ENCODE measurements around the gene OS9.
A peak's percentile ranks its signal among the peaks of the same experiment; 100 is the strongest.

The OS9 gene

DNA sequence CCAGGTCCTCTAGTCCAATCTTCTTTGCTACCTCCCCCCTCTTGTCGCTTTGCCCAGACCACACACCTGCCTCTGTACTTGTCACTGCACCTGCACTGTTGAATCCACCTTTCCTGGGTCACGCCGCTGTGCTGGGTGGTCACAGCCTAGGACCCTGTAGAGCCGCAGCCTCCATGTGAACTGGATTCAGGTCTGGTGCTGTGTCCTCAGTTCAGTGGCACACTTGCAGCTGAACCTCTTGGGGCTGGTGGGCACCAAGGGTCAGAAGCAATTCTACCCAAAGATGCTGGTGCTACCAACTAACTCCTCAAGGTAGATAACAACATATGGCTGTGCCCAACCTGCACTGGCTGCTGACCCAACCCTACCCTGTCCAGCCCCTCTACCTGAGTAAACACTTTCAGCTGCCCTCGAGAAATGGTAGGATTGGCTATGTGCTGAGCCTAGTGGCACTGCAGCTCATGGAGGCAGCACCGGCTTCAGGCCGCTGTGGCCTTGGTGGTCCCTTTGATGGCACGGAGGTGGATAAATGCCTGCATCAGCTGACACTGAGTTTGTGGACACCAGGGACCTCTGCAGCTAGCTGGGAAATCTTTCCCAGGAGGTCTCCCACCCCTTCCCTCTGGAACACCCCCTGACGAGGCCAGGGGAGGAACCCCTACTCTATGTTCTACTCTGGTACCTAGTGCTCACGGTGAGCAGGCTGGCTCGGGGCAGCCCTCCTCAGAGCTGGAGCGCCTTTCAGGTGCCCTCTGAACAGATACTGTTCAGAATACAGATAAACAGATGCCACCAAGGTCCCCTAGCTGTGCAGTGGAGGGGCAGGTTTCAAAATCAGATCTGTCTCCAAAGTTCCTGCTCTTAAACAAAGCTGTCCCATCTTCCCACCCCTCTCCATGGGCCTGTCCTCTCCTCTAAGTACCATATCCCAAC lies 30.3 kb downstream of the OS9 start:
- no peak for DNase-seq

DNA sequence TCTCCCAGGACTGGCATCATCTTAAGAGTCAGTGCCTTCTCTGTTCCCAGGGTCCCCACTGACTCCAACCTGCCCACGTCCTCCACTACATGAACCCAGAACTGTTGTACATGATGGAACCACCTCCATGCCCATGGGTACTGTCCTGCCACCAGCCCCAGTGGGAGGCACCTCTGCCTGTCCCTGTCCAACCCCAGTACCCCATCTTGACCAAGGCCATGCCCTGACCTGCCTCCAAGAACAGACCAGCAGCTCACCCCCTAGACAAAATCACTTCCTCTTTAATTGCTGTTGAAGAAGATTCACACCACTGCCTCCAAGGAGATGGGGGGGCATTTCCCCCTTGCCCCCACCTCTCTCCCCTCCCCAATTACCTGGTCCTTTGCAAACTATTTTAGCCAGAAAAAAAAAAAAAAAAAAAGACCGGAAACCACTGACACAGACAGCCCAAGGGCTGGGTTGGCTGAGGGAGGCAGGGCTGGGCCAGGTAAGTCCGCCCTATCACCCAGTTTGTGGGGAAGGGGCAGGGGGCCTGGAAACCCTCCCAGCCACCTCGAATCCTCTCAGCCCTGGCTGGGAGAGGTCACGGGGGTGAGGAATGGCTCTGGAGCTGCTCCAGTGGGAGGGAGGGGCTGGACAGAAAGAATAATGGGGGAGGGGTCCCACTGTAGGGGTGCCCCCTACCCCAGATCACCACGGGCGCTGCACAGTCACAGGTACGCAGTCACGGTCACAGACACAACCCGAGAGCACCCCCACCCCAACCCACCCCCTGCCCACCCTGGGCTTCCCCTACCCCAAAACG lies 31.2 kb downstream of the OS9 start:
- no peak for DNase-seq

DNA sequence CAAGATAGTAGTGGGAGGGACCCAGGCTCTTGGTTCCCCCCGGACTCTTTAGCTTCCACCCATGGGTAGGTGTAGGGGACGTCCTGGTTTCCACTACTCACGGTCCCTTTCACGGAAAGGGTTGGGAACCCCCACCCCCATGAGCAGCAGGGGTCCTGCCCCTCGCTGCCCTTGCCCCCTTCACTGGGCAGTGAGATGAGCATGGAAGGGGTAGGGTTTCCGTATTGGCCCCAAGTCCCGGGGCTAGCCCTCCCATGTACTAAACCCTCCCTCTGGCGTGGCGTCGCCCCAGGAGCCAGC lies 31.9 kb downstream of the OS9 start:
- DNase-seq, result no peak

DNA sequence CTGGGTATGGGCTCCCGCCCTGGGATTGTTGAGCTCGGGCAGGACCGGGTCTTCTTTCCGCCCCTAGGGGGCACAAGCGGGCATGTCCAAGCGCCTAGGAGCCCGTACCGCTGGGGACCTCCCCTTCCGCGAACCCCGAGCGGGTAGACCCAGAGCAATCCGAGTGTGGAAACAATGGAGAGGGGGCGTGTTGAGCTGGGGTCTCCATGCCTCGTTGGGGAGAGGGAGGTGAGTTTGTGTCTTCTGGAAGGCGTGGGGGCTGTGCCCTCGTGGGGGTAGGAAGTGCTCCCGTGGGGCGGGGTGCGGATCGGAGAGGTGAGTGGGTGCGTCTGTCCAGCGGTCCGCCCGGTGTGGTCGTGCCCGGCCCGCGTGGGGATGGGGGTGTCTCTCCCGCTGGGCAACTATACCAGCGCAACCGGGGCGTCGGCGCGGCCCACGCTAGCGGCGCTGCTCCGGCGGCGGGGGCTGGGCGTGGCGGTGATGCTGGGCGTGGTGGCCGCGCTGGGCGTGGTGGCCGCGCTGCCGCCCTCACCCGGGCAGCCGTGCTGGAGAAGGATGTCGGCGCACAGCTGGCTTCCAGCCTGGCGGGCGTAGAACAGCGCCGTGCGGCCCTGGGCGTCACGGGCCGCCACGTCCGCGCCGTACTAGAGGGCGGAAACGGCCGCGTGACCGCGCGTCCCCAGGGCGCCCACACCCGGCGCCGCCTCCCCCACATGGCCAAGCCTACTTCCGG lies 32.4 kb downstream of the OS9 start:
- DNase-seq, result peak; percentile 99

DNA sequence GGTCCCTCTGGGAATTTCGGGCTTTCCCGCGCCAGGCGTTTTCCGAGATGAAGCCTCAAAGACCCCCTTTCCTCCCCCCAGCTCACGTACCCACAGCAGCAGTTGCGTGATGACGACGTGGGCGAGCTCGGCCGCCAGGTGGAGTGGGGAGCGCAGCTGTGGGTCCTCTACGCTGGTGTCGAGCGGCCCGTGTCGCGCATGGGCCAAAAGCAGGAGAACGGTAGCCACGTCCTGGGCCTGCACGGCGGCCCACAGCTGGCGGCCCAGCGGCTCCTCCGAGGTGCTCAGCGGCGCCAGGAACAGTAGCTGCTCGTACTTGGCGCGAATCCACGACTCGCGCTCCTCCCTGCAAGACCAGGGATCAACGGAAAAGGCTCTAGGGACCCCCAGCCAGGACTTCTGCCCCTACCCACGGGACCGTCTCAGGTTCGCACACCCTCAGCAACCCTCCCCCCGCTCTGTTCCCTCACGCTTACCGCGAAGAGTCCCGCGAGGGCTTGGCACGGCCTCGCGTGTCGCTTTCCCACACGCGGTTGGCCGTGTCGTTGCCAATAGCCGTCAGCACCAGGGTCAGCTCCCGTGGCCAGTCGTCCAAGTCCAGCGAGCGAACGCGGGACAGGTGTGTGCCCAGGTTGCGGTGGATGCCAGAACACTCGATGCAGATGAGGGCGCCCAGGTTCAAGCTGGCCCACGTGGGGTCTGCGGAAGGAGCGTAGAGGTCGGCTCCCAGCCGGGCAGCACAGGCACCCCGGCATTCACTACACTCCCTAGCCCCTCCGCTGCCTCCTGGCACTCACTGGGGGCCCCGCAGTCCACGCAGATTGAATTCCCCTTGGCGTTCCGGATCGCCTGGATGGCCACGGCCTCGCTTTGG lies 33.2 kb downstream of the OS9 start:
- DNase-seq, result no peak

DNA sequence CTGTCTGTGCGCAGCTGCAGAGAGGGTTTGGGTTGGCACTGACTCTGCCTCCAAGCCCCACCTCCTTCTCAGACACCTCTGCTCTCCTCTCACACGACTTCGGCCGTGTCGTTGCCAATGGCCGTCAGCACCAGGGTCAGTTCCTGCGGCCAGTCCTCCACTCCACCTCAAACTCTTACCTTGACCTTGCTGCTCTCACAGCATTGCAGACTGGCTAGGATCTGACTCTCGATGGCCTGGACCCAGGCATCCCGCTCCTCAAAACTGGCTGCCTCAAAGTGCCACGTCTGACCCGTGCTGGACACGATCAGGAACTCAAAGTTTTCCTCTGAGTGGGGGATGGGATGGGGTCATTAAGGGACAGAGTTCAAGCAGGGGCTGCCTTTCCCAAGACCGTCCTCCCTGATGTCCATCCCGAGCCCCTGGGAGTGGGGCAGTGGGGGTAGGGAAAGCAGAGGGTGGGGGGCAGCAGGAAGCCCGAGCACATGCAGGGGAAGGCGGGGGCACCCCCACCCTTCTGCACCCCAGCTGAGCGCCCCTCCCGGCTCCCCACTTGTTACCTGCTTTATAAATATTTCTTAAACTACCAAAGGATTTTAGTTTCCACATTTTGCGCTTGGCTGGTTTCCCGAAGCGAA lies 33.9 kb downstream of the OS9 start:
- no peak for DNase-seq

DNA sequence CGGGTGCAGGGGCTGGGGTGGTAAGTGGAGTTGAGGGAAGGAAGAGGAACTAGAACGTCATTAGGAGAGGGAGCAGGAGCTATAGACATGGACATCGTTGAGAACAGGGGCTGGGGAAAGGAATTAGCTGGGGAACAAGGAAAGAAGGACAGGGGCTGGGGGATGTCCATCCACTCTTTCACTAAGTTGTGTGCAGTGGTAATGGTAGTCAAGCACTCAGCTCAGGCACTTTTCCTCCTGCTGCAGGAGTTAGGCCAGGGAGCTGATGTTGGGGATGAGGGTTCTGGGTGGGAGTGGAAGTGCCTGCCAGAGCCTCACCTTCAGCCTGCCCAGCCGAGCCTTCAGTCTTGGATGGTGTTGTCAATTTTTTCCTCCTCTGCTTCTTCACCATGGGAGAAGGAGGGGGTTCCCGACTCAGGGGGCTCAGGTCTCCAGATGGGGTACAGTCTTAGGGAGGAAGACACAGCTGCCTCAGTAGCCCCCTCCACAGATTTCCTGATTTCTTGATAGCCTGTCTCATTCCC lies 35.5 kb downstream of the OS9 start:
- DNase-seq, result no peak

DNA sequence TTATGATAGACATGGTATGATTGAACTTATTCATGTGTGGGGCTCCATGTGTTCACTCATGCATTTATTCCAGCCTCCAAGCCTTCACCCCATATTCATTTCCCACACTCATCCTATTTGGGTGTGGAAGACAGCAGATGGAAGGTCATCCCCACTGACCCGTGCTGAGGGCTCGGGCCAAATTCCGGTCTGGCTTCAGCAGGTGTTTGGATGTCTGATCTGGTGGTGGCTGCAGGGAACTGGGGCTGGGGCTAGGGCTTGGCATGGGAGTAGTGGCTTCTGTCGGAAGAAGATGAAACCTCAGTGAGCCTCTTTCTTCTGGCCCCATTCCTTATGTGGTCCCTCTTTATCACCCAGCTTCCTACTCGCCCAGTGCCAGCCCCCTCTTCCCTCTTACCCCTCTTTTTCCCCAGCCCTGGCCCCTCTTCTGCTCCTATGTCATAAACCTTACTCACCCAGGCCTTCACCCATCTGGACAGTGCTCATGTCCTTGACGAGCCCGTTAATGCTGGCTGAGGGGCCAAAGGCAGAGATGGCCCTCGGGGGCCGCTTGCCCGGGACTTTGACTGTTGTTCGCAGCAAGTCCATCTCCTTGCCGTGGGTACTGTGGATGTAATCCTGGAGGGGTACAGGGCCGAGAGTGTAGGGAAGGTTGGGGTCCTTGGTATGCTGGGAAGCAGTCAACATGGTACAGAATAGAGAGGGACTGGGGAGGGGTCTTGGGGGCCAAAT lies 36.6 kb downstream of the OS9 start:
- DNase-seq, result no peak

DNA sequence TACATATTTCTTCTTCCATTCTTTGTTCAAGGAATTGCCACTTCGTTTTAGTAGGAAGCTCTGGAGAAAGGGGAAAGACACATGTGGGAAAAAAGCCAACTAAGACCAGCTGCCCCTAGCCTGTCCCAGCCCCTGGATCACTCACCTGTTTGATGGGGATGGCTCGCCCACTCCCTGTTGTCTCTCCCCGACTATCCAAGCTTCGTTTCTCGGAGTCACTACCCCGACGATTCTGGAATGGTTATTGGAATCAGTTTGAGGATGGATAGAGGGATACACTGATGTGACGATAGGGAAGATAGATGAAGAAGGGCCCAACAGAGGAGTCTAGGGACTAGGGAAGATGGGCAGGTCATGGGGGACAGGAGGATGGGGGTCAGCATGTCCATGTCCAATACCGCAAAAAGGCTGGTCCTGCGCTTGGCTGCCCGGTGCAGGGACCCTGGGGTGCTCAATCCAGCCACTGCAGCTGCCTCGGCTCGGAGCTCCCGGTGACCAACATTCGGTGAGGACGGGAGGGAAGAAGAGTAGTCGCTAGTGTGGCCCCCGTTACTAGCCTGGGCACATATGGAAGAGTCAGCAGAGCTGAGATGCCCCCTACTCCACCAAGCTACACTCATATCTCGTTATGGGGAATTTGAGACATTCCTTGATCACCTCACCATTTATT lies 37.6 kb downstream of the OS9 start:
- no peak for DNase-seq

DNA sequence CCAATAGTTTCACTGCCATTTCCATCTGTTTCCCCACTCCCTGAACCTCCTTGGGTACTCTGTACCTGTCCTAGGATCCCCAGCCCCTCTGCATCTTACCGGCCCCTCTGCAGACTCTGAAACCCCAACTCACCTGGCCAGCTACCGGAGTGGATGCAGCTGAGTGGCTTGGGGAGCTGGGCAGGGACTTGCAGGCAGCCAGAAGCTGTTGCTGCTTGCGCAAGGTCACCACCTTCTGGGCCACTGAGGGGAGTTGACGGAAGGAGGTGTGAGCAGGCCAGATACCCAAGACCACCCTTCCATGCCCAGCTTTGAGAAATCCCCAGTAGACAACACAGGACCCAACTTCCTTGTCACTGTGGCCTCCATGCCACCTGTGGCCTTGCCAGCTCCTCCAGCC lies 38.3 kb downstream of the OS9 start:
- no peak for DNase-seq

DNA sequence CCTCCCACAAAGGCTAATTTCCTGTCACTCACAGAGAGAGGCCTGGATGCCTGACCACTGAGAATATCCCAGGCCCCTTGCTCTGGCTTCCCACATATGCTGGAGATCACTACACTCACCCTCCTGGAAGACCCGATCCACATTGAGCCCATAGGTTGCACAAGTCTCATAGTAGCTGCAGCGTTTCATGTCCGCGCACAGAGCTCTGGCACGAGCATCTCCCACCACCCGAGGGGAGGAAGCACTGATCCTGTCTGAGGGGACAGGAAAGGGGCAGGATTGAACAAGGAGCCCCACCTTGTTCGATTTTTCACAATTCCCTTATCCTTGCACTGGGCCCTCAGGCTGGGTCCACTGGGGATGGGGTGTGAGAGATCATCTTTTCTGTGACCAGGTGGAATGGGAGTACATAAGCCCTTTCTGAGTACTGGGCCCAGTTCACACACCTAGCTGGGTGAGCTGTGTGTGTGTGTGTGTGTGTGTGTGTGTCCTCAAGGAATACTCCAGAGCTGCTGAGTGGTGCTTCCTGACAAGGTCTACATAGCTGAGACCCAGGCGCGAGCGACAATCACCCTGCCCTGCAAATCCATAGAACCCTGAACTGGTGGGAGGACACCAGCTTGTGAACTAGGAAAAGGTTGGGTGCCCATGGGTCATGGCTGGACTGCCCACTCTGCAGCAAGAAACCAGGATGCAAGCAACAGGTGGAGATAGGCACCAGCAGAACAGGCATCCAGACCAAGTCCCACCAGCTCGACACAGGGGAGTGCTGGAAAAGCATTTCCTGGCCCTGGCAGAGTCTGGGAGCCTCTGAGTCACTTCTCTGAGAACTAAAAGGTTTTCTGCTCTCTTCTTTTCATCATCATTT lies 39.0 kb downstream of the OS9 start:
- DNase-seq, result no peak

DNA sequence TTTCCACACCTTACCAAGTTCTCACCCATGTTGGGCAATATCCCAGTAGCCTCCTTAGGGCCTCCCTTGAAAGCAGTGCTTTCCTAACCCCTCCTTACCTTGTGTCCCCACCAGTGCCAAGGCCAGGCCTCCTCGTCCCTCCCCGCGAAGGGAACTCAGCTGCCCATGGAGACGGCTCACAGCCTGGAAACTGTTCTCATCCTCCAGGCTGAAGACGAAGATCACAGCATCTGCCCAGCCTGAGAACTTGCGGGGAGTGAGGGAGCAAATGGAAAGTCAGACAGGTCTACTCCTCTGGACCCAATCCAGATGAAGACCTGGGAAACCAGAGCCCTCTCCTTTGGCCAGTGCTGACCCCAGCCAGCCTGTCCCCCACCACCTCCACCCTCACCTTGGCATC lies 40.0 kb downstream of the OS9 start:
- no peak for DNase-seq

DNA sequence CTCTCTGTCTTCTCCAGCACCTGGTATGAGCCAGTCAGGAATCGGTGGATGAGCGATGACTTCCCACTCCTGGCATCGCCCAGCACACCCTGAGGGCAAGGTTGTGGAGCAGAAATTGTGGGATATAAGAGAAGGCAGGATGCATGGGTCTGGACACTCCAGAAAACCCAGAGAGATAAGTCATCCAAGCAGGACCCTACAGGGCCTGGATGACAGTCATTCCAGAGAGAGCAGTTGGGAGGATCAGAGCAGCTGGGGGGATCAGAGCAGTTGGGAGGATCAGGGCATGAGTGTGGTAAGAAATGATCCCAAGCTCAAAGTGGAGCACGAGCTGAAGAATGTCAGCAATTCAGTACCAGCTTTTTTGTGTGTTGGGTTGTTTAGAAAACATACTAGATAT lies 40.7 kb downstream of the OS9 start:
- DNase-seq, result no peak

DNA sequence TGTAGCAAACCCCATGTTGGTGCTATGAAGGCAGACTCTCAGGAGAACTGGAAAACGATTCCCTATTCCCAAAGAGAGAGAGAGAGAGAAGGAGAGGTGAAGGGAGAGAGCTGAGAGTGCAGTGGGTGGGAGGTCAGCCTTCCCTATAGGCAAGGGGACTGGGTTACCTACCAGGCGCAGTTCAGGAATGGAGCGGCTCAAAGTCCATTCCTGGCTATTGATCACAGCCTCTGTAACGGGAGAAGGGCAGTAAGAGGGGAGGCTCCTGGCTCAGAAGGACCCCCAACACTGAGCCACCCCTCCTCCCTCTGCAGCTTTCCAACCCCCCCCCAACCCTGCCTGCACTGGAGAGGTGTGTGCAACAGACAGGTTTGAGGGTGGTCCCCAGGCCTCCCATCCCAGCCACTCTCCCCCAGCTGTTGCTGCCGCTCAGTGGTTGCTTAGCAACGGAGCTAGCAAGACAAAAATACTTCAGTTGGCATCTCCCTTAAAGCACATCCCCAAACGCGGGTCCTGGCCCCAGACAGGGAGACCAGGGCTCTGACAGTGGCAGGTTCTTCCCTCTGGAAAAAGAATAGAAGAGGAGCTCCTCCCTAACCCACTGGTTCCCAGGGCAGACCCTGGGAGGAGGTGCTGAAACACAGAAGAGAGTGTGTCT lies 41.4 kb downstream of the OS9 start:
- DNase-seq, result no peak

DNA sequence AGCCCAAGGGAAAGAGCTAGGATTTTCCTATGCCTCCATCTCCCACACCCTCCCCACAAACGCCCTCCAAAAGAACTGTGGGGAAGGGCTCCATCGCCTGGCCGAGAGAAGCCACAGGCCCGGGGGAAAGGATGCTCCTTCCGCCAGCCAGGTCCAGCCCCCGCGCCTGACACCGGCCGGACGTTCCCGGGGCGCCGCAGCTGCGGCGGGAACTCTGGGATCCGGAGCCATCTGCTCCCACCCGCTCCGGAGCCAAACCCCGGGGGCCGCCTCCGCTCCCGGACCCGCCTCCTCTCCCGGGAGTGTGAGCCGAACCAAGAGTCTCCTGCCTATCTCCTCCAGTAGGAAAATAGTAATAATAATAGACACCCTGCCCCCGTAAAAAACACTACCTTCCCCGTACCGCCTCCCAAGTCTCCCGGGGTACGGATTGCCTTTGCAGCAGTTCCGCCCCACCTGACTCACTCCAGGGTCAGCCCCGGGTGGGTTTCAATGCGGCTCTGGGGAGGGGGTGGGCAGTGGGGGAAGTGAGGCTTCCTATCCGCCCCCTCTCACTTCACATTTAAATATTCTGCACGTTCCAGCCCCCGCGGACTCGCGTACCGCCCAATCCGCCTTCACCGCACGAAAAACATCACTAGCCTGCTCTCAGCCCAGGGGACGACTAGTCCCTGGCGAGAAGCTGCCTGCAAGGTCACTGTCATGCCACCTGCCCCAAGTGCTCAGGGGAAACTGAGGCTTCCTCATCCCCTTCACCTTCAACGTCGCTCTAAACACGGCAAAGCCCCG lies 42.2 kb downstream of the OS9 start:
- no peak for DNase-seq

DNA sequence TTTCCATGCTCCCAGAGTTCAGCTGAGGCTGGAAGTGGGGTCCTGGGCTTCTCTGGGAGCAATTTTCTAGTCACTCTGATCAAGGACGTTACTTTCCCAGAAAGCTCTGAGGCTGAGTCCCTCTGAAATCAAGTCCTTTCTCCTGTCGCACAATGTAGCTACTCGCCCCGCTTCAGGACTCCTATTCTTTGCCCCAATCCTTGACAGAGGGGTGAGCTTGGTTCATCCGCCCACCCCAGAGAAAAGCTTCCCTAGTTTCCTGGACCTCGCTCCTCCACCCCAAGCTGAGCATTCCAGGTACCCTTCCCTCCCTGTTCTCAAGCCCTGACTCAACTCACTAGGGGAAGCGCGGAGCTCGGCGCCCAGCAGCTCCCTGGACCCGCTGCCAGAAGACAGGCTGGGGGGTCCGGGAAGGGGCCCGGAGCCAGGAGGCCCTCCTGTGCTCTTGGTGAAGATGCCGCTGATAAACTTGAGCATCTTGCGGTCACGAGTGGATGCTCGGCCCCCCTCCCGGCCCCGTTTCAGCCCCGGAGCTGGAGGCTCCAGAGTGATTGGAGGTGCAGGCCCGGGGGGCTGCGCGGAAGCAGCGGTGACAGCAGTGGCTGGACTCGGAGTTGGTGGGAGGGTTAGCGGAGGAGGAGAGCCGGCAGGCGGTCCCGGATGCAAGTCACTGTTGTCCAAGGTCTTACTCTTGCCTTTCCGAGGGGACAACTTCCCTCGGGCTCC lies 43.0 kb downstream of the OS9 start:
- no peak for DNase-seq
